HG03108 (cell line): ENCODE data around the gene IL15RA.
"Not testable (repeated sequence)": the region's sequence is repeated elsewhere in the genome, so short reads cannot be mapped to it uniquely, and the experiment has no call there.

Experiments
- ATAC-seq: cut with Tn5 transposase; IDR thresholded peaks from one replicate; pipeline ENCODE4 v1.9.1; 2021; ENCODE audit warnings: moderate library complexity; ENCODE audit not compliant: unreplicated experiment

Gene IL15RA

DNA sequence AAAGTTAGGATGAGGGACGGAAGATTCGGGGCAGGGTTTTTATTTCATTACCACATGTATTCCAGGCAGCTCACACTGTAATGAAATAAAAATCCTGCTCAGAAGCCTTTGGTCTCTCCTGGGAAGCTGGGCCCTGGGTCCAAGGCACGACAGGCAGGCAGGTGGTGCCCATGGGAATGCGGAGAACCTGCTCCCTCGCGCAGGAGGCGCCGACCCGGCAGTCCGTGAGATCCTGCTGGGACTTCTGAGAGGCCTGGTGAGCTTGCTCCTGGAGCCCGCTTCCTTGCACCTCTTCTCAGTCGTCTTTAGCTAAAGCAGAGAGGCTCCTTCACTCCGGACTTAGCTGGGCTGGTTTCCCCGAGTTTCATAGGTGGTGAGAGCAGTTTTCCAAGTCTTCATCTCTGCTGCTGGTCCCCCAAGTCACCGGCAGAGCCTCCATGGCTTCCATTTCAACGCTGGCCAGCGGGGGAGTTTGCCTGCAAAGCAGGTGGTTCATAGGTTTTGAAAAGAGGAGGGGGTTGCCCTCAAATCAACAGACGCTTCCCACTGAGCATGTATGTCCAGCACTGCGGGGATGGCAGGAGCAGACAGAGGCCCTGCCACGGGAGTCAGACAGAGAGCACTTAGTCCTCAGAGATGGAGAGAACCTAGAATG, 24.5 kb downstream of the IL15RA start:
- ATAC-seq, result no peak

DNA sequence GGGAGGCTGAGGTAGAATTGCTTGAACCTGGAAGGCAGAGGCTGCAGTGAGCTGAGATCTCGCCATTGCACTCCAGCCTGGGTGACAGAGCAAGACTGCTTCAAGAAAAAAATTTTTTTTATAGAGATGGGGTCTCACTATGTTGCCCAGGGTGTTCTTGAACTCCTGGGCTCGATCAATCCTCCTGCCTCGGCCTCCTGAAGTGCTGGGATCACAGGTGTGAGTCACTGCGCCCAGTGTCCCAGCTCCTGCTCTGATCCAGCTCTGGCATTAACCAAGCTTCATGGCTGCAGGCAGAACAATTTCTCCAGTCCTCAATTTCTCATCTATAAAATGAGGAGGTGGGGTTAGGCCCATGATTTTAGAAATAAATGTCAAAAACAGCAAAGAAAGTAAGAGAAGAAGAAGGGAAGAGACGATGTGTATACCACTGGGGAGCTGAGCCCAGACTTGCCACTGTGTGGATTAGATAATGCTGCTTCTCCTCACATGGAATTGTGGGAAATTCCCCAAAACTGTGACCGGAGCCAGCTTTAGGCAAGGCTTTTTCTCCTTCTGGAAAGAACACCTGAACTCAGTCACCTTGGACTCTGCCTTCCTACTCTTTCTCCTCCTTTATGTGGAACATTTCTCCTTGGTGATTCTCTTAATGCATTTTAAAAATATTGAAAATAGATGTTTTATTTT, 25.5 kb downstream of the IL15RA start:
- ATAC-seq, result no peak

DNA sequence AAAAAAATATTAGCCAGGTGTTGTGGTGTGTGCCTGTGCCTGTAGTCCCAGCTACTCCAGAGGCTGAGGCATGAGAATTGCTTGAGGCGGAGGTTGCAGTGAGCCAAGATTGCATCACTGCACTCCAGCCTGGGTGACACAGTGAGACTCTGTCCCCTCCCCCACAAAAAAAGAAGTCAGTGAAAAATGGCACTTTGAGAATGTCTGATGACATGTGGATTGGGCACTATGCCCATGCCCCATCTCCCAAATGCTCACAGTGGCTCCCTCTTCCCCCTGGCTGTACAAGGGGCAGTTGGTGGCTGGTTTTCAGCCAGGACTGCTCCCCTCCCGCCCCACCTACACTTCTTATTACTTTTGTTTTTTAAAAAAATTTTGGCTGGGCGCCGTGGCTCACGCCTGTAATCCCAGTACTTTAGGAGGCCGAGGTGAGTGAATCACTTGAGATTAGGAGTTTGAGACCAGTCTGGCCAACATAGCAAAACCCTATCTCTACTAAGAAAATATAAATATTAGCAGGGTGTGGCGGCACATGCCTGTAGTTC, 26.1 kb downstream of the IL15RA start:
- no peak for ATAC-seq

DNA sequence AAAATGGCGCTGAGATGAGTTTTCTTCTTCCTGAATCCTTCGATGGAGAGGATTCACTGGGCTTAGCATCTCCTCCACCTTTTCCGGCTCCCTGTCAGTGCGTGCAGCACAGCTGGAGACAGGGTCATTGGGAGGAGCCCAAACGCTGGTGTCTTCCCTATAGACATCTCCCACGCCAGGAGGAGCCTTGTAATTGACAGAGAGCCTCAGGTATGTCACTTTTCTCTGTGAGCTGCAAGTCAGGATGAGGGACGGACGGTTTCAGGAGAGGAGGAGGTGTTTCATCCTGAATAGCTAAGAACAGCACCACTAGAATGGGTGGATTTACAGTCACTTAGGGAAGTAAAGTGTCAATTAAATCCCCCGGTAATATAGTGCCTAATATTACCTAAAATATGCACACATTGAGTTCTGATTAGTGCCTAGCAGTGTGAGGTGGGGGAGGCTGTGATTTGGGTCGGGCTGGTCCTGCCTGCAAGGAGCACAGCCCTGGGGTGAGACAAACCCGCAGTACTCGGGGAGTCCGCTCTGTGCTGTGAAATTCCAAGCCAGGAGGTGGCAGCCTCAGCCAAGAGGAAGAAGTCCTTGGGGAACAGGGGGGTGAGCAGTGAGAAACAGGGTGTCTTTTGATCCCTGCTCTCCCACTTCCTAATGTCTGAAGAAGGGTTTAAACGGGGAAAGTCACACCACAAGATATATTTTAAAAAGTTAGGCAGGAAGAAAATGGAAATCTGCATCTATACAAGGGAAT, 28.2 kb downstream of the IL15RA start:
- no peak for ATAC-seq

DNA sequence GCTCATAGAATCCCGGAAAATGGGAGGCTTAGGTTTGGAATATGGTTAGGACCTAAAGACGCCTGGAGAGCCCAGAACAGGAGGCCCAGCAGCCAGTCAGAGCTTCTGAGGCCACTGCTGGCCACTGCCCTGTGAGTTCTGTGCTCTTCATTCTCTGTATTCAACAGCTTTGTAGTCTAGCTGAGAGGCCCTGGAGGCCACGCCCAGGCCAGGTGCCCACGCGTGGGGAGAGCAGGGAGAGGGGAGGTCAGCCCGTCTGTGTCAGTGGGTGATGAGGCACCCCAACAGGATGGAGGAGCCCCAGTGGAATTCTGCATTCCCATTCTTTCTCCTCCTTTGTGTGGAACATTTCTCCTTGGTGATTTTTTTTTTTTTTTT, 29.1 kb downstream of the IL15RA start:
- ATAC-seq, result no peak

DNA sequence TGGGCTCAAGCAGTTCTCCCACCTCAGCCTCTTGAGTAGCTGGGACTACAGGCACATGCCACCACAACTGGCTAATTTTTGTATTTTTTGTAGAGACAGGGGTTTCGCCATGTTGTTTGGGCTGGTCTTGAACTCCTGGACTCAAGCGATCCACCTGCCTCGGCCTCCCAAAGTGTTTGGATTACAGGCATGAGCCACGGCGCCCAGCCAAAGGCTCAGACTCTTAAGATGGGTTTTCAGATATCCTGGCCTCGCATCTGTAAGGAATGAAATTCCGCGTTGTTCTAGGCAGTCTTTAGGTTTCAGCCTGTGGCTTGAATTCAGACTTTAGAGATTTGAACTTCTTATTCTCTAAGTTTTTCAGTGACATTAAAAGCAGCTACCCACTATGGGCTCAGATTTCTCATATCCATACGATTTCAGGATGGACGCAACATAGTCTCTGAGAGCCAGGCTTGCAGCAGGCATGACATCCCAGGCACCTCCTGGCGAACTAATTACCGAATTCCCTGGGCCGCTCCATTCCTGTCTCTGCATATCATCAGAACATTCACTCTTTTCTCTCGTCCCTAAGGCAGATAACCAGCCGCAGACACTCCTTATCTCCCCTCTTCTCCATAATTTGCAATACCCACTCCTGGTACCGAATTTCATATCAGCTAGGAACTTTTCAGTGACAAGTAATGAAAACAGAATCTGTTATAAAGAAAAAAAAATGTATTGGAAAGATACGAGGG, 29.7 kb downstream of the IL15RA start:
- ATAC-seq, result no peak

DNA sequence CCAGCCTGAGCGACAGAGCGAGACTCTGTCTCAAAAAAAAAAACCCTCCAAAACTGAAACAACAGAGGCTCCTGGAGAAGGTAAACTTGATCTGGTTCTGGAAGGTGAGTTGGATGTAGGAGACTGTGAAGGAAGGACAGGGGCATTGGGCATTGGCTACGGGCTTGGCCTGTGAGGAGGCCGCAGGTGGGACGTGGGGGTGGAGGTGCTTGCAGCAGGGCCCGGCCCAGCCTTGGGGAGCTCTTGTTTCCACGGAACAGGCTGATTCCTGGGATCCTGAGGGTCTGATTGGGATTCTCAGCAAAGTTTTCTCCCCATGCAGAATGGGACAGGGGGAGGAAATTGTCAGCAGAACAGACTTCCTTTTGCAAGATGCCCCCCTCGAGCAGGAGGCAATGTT, 30.6 kb downstream of the IL15RA start:
- no peak for ATAC-seq

DNA sequence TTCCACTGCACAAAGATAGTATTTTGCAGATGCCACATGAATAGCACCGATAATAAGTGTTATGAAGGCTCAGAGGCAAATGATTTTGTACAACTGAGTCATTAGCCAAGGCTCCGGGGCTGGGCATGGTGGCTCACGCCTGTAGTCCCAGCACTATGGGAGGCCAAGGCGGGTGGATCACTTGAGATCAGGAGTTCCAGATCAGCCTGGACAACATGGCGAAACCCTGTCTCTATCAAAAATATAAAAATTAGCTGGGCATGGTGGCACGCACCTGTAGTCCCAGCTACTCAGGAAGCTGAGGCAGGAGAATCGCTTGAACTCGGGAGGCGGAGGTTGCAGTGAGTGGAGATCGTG, 30.9 kb downstream of the IL15RA start:
- not testable (repeated sequence) for ATAC-seq

DNA sequence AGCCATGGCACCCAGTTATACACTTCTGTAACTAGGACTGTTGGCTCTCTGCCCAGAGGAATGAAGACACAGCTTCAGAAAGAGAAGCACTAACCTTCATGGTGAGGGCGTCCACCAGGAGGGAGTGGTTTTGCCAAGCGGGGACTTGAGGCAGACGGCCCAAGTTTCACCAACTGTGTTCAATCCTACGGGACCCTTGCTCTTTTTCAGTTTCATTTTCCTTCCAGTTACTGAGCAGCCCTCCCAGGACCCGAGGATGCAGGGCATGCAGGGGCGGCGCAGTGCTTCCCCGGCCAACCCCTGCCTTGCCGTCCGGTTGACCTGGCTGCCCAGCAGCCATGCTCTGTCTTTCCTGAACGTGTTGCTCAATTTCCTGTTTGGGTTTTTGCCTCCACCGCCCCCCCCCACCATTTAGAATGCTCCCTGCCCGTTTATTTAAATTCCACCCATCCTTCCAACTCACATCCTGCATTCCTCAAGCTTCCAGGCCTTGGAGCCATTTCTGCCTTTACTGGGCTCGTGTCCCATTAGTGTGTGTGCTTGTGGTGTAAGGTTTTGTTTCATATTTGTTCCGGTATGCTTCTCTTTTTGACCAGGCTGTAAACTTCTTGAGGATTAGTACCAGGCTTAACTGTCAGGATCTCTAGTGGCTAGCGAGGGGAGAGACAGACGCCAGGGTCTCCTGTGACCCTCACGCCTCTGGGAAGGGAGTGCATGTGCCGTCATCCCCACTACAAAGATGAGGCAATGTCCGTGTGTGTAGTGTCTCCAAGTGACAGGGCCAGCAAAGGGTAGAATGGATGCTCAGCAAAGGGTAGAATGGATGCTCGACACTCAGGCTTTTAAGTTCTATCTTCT, 31.6 kb downstream of the IL15RA start:
- no peak for ATAC-seq

DNA sequence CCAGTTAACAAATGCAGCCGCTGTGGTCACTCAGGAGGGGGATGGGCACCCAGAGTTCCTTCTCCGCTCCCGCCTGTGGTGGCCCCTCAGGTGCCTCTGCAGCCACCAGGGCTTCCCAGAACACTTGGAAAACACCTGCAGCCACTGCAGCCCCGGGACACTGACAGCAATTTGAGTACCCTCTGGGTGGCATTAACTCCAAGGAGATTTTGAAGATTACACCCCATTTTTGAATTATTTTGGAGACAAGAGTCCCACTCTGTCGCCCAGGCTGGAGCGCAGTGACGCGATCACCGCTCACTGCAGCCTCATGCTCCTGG, 32.2 kb downstream of the IL15RA start:
- ATAC-seq, result no peak

DNA sequence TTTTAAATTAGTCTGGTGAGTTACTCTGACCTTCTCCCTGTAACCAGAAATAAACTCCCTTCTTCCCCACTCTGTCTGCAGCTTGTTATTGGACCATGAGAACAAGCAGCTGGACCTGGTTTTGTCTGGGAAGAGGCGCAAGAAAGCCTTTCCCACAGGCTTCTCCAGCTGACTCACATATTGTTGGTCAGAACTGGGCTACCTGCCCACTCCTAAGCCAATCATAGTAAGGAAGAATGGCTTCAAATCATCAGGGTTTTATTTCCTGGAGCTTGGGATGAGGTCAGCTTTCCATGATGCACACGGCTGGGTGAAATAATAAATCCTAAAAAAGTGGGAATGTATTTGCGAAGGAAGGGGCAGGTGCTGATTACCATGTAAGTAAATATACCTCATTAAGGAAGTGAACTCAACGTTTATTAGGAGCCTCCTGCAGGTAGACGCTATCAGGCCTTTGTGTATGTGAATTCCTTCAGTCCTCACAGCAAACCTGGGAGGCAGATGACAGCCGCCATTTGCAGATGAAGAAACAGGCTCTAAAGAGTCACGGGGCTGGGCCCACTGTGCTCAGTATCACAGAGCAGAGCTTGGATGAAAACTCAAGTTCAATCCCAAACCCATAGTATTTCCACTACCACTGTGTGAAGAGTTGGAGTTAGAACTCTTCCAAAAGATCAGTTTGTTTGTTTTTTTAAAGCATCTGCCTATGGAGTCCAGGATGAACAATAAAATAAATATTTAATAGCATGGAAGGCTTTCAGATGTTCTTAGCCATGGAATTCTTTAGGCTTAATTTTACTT, 32.8 kb downstream of the IL15RA start:
- ATAC-seq, result no peak

DNA sequence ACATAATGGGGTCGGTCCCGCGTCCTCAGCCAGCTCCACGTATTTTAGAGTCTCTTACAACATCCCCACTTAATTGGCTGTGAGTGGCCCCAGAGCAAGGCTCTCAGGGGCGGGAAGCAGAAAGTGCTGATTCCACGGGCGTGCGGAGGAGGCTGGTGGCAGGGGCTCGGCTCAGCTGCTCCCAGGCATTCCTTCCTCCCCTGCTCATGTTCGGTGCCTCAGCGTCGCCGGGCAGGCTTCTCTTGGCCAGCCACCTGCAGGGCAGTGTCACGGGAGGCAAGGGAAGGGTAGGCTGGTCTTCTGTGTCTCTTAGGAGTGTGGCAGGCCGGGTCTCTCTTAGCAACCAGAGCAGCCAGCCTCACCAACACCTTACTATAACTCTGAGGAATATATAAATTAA, 33.8 kb downstream of the IL15RA start:
- ATAC-seq, result no peak

DNA sequence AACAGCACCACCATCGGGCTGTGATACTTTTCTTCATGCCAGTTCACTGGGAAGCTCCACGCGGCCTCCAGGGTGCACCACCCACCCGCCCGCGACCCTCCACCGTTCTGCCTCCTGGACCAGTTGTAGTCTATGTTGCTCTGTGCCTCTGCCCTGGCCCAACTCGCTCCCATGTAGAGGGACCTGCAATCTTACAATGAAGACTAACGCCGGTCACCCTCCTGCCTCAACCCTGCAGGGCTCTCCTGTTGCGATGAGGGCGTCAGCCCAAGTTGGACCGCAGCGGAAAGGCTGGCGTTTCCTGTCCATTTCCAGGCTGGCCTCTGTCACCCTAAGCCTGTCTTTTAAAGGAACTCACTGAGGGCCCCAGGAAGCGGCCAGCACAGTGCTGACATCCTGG, 34.9 kb downstream of the IL15RA start:
- no peak for ATAC-seq

DNA sequence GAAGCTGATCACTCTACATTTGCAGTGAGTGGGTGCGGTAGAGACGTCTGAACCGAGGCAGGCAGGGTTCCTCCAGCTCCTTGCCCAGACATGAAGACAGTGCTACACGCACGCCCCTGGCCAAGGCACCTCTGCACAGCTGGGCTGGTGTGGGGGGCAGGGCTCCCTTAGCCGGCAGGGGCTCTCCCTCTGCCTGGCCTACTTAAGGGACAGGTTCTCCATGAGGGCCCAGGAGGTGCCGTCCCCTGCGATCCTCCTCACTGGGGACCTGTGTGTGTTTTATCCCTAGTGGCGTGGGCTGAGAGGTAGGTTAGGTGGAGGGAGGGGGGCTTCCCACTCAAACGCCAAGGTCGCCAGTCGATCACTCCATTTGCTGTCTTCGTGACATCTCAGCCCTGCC, 35.3 kb downstream of the IL15RA start:
- no peak for ATAC-seq

DNA sequence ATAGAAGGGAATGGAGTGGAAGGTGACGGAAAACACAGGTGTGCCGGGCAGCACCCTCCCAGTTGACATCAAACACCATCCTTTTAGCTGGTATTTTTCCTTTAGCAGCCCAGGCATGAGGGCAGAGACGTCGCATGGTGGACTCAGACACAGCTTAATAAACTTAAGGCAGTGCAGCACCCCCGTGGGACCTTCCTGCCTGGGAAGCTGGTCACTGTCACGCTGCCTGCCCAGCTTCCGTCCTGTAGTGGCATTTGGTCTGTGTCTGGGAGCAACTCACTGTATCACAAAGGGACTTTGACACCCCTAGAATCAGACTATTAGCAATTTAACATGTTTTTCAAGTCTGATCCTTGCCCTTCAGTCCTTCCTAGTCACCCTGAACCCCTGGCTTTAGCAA, 35.8 kb downstream of the IL15RA start:
- no peak for ATAC-seq

DNA sequence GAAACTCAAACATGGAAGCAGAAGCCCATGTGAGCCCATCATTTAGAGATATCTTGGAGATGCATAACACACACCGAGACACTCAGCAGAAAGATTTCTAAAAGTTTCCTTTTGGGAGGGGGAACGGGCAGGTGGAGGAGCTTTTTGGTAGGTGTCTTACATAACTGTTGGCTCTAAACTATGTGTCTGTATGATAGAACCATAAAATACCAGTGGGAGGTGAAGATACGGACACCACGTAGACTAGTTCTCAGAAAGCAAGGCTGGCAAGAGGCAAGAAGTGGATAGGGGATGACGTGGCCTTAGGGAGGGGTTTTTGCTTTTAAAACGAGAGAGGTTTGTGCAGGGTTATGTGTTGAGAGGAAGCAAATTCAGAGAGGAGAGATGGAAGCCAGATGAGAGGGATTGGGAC, 36.5 kb downstream of the IL15RA start:
- no peak for ATAC-seq

DNA sequence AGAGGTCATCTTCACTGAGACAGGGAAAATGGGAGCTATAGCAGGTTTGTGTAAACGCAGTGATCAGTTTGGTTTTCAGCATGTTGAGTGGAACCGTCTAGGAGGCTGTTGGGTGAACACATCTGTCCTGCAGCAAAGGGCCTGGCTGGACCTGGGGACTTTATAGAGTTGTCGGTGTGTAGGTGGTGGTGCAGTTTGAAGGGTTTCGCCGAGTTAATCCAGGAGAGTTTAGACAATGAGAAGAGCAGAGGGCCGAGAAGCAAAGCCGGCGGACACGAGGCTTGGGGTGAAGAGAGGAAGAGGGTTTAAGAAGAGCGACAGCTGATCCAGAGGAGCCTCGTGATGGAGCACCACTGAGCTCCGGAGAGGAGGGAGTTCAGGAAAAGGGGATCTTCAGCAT, 39.1 kb downstream of the IL15RA start:
- no peak for ATAC-seq

DNA sequence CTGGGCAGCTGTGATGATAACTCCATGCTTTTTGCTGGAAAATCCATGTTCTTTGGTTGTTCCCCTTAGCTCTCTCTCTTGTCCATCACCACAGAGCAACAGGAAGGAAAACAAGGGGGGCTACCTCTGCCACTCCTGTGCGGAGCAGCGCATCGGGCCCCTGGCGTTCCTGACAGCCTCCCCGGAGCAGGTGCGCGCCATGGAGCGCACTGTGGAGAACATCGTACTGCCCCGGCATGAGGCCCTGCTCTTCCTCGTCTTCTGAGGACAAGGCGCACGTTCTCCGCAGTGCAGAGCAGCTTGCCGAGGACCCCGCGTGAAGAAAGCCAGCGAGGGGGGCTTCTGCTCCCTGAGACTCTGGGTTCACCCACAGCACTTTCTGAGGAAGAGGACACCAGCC, 40.3 kb downstream of the IL15RA start:
- ATAC-seq, result no peak

DNA sequence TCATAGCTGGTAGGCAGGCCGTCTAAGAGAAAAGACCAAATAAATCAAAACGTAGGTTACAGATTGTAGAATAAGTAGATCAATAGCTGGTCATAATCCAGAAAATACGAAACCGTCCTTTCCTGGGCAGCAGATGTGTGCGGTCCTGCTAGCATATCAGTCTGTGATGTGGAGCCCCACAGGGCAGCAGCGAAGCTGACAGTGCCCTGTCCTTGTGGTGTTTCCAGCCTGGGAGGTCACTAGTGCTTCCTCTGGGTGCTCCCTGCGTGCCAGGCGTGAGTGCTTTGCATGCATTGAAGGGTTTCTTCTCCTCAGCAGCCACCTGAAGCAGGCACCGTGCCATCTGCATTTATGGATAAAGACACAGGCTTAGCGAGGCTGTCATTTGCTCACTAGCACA, 41.7 kb downstream of the IL15RA start:
- no peak for ATAC-seq
